ENCODE measurements around the gene CYP4A22.

CYP4A22 gene

GRCh38 chr1:47180603-47181094 lies 43.4 kb downstream of the CYP4A22 start:
- Histone ChIP-seq H3K27me3 (peaks cover 47% of the 10 kb centered on the region), H3K36me3 (no peaks in the 10 kb centered on the region), H3K4me3 (ENCODE audit: low read depth in 1 of 2, low read length in 1 of 2) (no peak overlapping the region), H3K4me1 (ENCODE audit: control insufficient read depth in 1 of 2, insufficient read depth in 1 of 2, low read depth in 1 of 2, low read length in 1 of 2) (peaks cover 4 to 6% of the 10 kb centered on the region in 2 experiments), H3K9me3 (no peaks in the 10 kb centered on the region), H3K27ac (no peak overlapping the region)
- TF ChIP-seq CTCF (IDR thresholded peaks at IDR 0.05) = no peak

GRCh38 chr1:47181095-47181954 lies 44.1 kb downstream of the CYP4A22 start:
- H3K4me1 ChIP-seq (ENCODE audit: control insufficient read depth in 1 of 2, insufficient read depth in 1 of 2, low read depth in 1 of 2, low read length in 1 of 2) = peaks cover 4 to 6% of the 10 kb centered on the region in 2 experiments
- H3K36me3 ChIP-seq = no peaks in the 10 kb centered on the region
- TF ChIP-seq CTCF (IDR thresholded peaks at IDR 0.05) = no peak
- H3K27me3 ChIP-seq = peaks cover 47% of the 10 kb centered on the region
- H3K27ac ChIP-seq = no peak overlapping the region
- H3K9me3 ChIP-seq = no peaks in the 10 kb centered on the region
- no peak overlapping the region for H3K4me3 ChIP-seq (ENCODE audit: low read depth in 1 of 2, low read length in 1 of 2)

- Histone ChIP-seq H3K27me3 (peaks cover 47% of the 10 kb centered on the region), H3K27ac (no peak overlapping the region)
These were observed 44.9 kb downstream of the CYP4A22 start for GRCh38 chr1:47181955-47182675.

GRCh38 chr1:47182676-47183235 lies 45.5 kb downstream of the CYP4A22 start:
- no peak for TF ChIP-seq CTCF (IDR thresholded peaks at IDR 0.05)
- H3K27ac ChIP-seq = no peak overlapping the region
- H3K4me3 ChIP-seq (ENCODE audit: low read depth in 1 of 2, low read length in 1 of 2) = no peak overlapping the region
- peaks cover 47% of the 10 kb centered on the region for H3K27me3 ChIP-seq
- no peaks in the 10 kb centered on the region for H3K36me3 ChIP-seq
- H3K4me1 ChIP-seq (ENCODE audit: control insufficient read depth in 1 of 2, insufficient read depth in 1 of 2, low read depth in 1 of 2, low read length in 1 of 2) = peaks cover 4 to 6% of the 10 kb centered on the region in 2 experiments
- no peaks in the 10 kb centered on the region for H3K9me3 ChIP-seq

More at GRCh38 chr1:47181955-47182675, 44.9 kb downstream of the CYP4A22 start:
- no peak for TF ChIP-seq CTCF (IDR thresholded peaks at IDR 0.05)
- Histone ChIP-seq H3K4me3 (ENCODE audit: low read depth in 1 of 2, low read length in 1 of 2) (no peak overlapping the region), H3K36me3 (no peaks in the 10 kb centered on the region), H3K4me1 (ENCODE audit: control insufficient read depth in 1 of 2, insufficient read depth in 1 of 2, low read depth in 1 of 2, low read length in 1 of 2) (peaks cover 4 to 6% of the 10 kb centered on the region in 2 experiments), H3K9me3 (no peaks in the 10 kb centered on the region)

- H3K4me3 ChIP-seq (ENCODE audit: low read depth in 1 of 2, low read length in 1 of 2) = no peak overlapping the region
- no peak for TF ChIP-seq CTCF (IDR thresholded peaks at IDR 0.05)
- no peaks in the 10 kb centered on the region for H3K36me3 ChIP-seq
These were observed 46.3 kb downstream of the CYP4A22 start for GRCh38 chr1:47183308-47184089.

More at GRCh38 chr1:47183308-47184089, 46.3 kb downstream of the CYP4A22 start:
- H3K27me3 ChIP-seq = peaks cover 47% of the 10 kb centered on the region
- no peaks in the 10 kb centered on the region for H3K9me3 ChIP-seq
- H3K4me1 ChIP-seq (ENCODE audit: control insufficient read depth in 1 of 2, insufficient read depth in 1 of 2, low read depth in 1 of 2, low read length in 1 of 2) = peaks cover 4 to 6% of the 10 kb centered on the region in 2 experiments
- no peak overlapping the region for H3K27ac ChIP-seq

Measured in neutrophil (primary cell).